ENCODE data around the gene HFE. TPM values are rescaled to one million over a fixed set of nuclear protein-coding genes. Genes with fewer than 3 reads are reported as not detected.

HFE gene, protein sequence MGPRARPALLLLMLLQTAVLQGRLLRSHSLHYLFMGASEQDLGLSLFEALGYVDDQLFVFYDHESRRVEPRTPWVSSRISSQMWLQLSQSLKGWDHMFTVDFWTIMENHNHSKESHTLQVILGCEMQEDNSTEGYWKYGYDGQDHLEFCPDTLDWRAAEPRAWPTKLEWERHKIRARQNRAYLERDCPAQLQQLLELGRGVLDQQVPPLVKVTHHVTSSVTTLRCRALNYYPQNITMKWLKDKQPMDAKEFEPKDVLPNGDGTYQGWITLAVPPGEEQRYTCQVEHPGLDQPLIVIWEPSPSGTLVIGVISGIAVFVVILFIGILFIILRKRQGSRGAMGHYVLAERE
- total RNA-seq (10 to 100 TPM; 12.8 to 32.1 (median 22.7) TPM), polyA plus RNA-seq (10 to 100 TPM in 1 of 3 donors, 1 to 10 TPM in 2; 6.2 to 15.9 (median 6.4) TPM)
- long read RNA-seq, donor 1, full-length matches to known transcripts = 3 of 3 reads
- long read RNA-seq, donor 1, partial matches to known transcripts = 0 of 3 reads
- long read RNA-seq, donor 1, other reads (novel, unspliced or antisense) = 0 of 3 reads
- long read RNA-seq, donor 2, partial matches to known transcripts = 0 of 1 reads
- long read RNA-seq, donor 2, other reads (novel, unspliced or antisense) = 0 of 1 reads
- long read RNA-seq, donor 3, full-length matches to known transcripts = 2 of 2 reads
- long read RNA-seq, donor 3, partial matches to known transcripts = 0 of 2 reads
- long read RNA-seq, donor 3, other reads (novel, unspliced or antisense) = 0 of 2 reads
- long read RNA-seq, donor 4, partial matches to known transcripts = 0 of 2 reads
- long read RNA-seq, donor 4, other reads (novel, unspliced or antisense) = 2 of 2 reads
- long read RNA-seq, donor 5, full-length matches to known transcripts = 17 of 19 reads
- long read RNA-seq, donor 5, partial matches to known transcripts = 1 of 19 reads
- long read RNA-seq, donor 5, other reads (novel, unspliced or antisense) = 1 of 19 reads
- long read RNA-seq, donor 6, full-length matches to known transcripts = 3 of 3 reads
- long read RNA-seq, donor 6, partial matches to known transcripts = 0 of 3 reads
- long read RNA-seq, donor 6, other reads (novel, unspliced or antisense) = 0 of 3 reads
- long read RNA-seq, donor 7, full-length matches to known transcripts = 1 of 1 reads
- long read RNA-seq, donor 7, partial matches to known transcripts = 0 of 1 reads
- long read RNA-seq, donor 7, other reads (novel, unspliced or antisense) = 0 of 1 reads
- long read RNA-seq, donor 8, full-length matches to known transcripts = 6 of 6 reads
- long read RNA-seq, donor 8, partial matches to known transcripts = 0 of 6 reads
- long read RNA-seq, donor 8, other reads (novel, unspliced or antisense) = 0 of 6 reads
- long read RNA-seq, donor 9, partial matches to known transcripts = 0 of 1 reads
- long read RNA-seq, donor 9, other reads (novel, unspliced or antisense) = 0 of 1 reads
- long read RNA-seq, donor 10, full-length matches to known transcripts = 3 of 3 reads
- long read RNA-seq, donor 10, partial matches to known transcripts = 0 of 3 reads
- long read RNA-seq, donor 10, other reads (novel, unspliced or antisense) = 0 of 3 reads

DNA sequence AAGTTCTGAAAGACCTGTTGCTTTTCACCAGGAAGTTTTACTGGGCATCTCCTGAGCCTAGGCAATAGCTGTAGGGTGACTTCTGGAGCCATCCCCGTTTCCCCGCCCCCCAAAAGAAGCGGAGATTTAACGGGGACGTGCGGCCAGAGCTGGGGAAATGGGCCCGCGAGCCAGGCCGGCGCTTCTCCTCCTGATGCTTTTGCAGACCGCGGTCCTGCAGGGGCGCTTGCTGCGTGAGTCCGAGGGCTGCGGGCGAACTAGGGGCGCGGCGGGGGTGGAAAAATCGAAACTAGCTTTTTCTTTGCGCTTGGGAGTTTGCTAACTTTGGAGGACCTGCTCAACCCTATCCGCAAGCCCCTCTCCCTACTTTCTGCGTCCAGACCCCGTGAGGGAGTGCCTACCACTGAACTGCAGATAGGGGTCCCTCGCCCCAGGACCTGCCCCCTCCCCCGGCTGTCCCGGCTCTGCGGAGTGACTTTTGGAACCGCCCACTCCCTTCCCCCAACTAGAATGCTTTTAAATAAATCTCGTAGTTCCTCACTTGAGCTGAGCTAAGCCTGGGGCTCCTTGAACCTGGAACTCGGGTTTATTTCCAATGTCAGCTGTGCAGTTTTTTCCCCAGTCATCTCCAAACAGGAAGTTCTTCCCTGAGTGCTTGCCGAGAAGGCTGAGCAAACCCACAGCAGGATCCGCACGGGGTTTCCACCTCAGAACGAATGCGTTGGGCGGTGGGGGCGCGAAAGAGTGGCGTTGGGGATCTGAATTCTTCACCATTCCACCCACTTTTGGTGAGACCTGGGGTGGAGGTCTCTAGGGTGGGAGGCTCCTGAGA is at the start of gene HFE:
HFE (plus strand) TSS at position 146 of the 832 bp plus-strand sequence; CDS start at position 158, 12 bp downstream.
- peak within 1 kb of the TSS in 3 of 4 donors; percentile 59 to 89 (median 82) for H3K4me3 ChIP-seq
- intact Hi-C loops (cut with DNase I) = no loop called here
- TF ChIP-seq, protein P1, sequence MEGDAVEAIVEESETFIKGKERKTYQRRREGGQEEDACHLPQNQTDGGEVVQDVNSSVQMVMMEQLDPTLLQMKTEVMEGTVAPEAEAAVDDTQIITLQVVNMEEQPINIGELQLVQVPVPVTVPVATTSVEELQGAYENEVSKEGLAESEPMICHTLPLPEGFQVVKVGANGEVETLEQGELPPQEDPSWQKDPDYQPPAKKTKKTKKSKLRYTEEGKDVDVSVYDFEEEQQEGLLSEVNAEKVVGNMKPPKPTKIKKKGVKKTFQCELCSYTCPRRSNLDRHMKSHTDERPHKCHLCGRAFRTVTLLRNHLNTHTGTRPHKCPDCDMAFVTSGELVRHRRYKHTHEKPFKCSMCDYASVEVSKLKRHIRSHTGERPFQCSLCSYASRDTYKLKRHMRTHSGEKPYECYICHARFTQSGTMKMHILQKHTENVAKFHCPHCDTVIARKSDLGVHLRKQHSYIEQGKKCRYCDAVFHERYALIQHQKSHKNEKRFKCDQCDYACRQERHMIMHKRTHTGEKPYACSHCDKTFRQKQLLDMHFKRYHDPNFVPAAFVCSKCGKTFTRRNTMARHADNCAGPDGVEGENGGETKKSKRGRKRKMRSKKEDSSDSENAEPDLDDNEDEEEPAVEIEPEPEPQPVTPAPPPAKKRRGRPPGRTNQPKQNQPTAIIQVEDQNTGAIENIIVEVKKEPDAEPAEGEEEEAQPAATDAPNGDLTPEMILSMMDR (IDR thresholded peaks at IDR 0.05) = peak in 2 of 6 experiments; percentile 13 to 22
- peak in 1 of 2 donors; percentile 76 for TF ChIP-seq POLR2A (IDR thresholded peaks at IDR 0.05)
- DNase-seq = peak; percentile 62 to 76 (median 66)
- no peaks in the 10 kb centered on the region for H3K36me3 ChIP-seq (replicated peaks in 1 of 2)
- peak within 1 kb of the TSS; percentile 80 to 97 (median 92) for H3K27ac ChIP-seq
- peaks cover 11 to 14% of the 10 kb centered on the region in 2 donors for H3K4me1 ChIP-seq (replicated peaks in 1 of 2)
- 0 to 4% (median 2%) methylated on average over 34 to 41 of the region's 41 CpGs for WGBS, 4 donors
- H3K9me3 ChIP-seq (replicated peaks in 1 of 3) = no peaks in the 10 kb centered on the region
- no peaks in the 10 kb centered on the region for H3K27me3 ChIP-seq

DNA sequence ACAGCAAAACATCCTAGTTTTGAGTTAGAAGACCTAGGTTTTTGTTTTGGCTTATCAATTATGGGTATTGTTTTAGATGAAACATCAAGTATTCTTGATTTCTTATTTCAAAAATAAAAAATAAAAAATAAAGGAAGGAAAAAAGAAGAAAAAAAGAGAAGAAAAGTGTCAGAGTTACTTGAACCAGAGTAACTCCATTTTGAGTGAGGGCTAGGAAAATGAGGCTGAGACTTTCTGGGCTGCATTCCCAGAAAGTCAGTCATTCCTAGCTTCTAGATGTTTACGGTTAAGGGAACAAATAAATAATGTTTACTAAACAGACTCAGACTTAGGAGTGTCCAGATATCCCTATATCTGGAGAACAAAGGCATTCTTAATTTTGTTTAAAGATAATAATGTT is 45.3 kb upstream of the HFE start:
- Histone ChIP-seq H3K4me3 (no peak overlapping the region), H3K36me3 (replicated peaks in 1 of 2) (no peaks in the 10 kb centered on the region), H3K27ac (no peak overlapping the region), H3K27me3 (no peaks in the 10 kb centered on the region), H3K4me1 (replicated peaks in 1 of 2) (peaks cover 4 to 15% of the 10 kb centered on the region in 2 donors), H3K9me3 (replicated peaks in 1 of 3) (no peaks in the 10 kb centered on the region)
- TF ChIP-seq, protein P1 (IDR thresholded peaks at IDR 0.05) = no peak
- no peak for TF ChIP-seq POLR2A (IDR thresholded peaks at IDR 0.05)
- WGBS, 4 donors = 43 to 68% (median 57%) methylated on average over 1 of the region's 1 CpG
- no peak for DNase-seq
- intact Hi-C loops (cut with DNase I) = no loop called here

DNA sequence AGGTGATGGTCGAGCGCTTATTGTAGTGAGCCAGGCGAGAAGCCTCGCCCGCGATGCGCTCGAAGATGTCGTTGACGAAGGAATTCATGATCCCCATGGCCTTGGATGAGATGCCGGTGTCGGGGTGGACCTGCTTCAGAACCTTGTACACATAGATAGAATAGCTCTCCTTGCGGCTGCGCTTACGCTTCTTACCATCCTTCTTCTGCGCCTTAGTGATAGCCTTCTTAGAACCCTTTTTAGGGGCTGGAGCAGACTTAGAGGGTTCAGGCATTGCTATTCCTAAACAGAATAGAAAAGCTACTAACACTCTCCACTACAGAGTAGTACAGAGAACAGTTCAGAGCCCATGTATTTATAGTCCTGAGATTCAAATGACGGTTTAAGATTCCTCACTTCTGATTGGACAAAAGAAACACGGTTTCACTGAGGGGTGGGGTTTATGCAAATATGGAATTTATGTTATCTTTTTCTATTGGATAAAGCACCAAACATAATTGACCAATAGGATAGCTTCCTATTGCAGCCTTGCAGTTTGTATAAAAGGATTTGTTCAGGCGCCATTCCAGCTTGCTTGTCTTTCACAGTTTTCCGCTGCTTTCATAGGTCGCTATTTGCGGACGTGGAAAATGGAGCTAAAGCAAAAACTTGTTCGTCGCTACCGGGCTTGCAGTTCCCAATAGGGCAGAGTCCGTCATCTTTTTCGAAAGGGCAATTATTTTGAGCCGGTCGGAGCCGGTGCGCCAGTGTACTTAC is 43.7 kb upstream of the HFE start:
- no peaks in the 10 kb centered on the region for H3K27me3 ChIP-seq
- H3K4me3 ChIP-seq = peak overlapping the region in 3 of 4 donors; percentile 3 to 56 (median 42)
- WGBS, 4 donors = 0 to 9% (median 1%) methylated on average over 21 to 32 of the region's 32 CpGs
- peak; percentile 76 to 94 (median 87) for DNase-seq
- TF ChIP-seq POLR2A (IDR thresholded peaks at IDR 0.05) = peak; percentile 100
- TF ChIP-seq, protein P1 (IDR thresholded peaks at IDR 0.05) = no peak
- intact Hi-C loops (cut with DNase I) = no loop called here
- peak overlapping the region; percentile 78 to 98 (median 97) for H3K27ac ChIP-seq
- H3K36me3 ChIP-seq (replicated peaks in 1 of 2) = no peaks in the 10 kb centered on the region
- peaks cover 4 to 15% of the 10 kb centered on the region in 2 donors for H3K4me1 ChIP-seq (replicated peaks in 1 of 2)
- H3K9me3 ChIP-seq (replicated peaks in 1 of 3) = no peaks in the 10 kb centered on the region

All from adrenal gland (tissue), 19 donors.